AML-193 (cell line): ENCODE data around the gene ECI2.
A peak's percentile ranks its signal among the peaks of the same experiment; 100 is the strongest.

Experiments
- DNase-seq, 2 experiments: peaks; one replicate each; lab custom pipeline; 2025; lab: John Stamatoyannopoulos, UW

The ECI2 gene

GRCh38 chr6:4134841-4135664 lies at the start of gene ECI2:
Gene ECI2, minus strand, starts transcription at chr6:4135575. Its CDS starts 15 bp downstream, at chr6:4135560.
- DNase-seq: peak; percentile 77 to 82

GRCh38 chr6:4180652-4181255 lies 45.4 kb upstream of the ECI2 start:
- DNase-seq: no peak

DNA sequence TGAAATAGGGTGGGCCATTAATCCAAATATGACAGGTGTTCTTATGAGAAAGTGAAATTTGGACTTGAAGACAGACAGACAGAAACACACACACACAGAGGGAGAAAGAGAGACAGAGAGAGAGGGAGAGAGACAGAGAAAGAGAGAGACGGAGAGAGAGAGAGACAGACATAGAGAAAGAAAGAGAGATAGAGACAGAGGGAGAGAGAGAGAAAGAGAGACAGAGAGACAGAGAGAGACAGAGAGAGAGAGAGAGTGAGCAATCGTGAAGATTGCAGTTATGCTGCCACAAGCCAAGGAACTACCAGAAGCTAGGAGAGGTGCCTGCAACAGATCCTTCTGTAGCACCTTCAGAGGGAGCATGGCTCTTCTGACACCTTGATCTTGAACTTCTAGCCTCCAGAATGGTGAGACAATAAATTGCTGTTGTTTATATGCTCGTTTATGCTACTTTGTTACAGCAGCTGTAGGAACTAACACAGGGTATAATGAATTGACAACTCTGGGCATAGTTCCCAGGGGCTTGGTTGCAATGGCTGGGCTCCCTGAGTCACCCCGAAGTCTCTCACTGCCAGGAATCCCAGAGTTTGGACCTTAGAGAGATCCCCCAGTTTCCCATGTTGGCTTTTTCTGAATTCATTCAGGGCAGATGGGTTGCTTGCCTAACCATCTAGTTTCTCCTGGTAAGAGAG lies 44.7 kb upstream of the ECI2 start:
- DNase-seq: no peak

GRCh38 chr6:4178737-4179333 lies 43.5 kb upstream of the ECI2 start:
- DNase-seq: no peak

DNA sequence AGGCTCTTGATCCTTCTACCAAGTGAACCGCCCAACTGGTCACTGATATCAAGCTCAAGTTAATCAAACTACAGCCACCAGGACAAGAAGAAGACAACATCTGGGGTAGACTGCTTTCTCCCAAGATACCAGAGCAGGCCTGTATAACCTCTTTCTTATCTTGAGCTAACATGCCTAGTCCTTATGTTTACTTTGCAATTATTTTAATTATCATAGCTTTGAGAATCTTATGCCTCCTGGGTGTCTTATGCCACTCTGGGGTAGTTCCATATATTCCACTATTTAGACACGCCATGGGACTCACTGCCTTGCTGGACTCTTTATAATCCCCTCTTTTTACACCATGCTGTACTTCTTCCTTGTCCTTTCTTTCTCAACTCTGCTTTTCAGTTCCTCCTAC lies 41.5 kb upstream of the ECI2 start:
- DNase-seq: no peak

GRCh38 chr6:4174042-4174441 lies 38.7 kb upstream of the ECI2 start:
- DNase-seq: no peak

- no peak for DNase-seq
Observed at GRCh38 chr6:4172368-4172767, 37.0 kb upstream of the ECI2 start.

- DNase-seq: no peak
Observed at GRCh38 chr6:4170297-4170696, 34.9 kb upstream of the ECI2 start.

GRCh38 chr6:4169028-4169789 lies 33.8 kb upstream of the ECI2 start:
- no peak for DNase-seq

DNA sequence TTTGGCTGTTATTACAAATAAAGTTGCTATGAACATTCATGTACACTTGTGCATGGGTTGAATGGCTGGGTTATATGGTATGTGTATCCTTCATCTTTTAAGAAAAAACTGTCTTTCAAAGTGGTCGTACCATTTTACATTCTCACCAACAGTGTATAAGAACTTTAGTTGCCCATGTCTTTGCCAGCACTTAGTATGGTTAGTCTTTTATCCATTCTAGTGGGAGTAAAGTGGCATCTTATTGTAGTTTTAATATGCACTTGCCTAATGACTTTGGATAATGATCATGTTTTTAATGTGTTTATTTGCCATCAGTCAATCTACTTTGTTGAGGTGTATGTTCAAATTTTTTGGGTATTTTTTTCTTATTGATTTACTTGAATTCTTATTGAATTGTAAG lies 32.5 kb upstream of the ECI2 start:
- DNase-seq: no peak

DNA sequence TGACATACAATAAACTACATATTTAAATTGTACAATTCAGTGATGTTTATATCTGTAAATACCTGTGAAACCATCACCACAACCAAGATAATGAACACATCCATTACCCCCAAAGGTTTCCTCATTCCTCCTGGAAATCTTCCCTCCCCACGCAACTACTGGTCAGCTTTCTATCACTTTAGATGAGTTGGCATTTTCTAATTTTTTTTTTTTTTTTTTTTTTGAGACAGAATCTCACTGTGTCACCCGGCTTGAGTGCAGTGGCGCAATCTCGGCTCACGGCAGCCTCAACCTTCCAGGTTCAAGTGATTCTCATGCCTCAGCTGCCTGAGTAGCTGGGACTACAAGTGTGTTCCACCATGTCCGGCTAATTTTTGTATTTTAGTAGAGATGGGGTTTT lies 31.7 kb upstream of the ECI2 start:
- no peak for DNase-seq

GRCh38 chr6:4164456-4164855 lies 29.1 kb upstream of the ECI2 start:
- no peak for DNase-seq

GRCh38 chr6:4164117-4164442 lies 28.7 kb upstream of the ECI2 start:
- no peak for DNase-seq

DNA sequence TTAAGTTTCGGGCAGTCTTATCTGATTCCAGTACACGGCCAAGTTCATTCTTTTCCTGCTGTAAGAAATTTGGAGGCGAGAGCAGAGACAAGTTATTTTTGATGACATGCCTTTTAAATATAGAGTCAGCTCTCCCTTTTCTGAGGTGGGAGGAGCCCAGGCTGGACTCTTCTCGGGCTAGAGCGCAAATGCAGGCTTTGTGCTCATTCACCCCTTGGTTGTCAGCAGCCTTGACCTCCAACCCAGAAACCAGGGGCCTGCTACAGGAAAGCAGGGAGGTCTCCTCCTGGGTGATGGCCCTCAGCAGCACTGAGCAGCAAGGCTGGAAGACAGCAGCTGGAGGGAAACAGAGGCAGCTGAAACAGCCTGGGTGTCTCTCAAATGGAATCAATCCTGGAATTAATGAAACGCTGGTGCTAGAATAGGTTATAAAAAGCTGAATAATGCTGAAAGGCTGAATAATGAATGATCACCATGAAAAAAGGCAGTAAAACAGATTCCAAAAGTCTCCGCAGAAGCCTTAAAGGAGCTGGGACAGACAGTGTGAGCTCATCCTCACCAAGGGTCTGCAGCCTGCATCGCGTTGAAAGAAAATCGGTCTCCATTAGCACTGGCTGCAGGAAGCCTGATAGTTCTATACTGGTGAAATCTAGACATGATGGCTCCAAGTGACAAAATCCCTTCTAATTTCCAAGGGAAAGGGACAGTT lies 28.2 kb upstream of the ECI2 start:
- no peak for DNase-seq

DNA sequence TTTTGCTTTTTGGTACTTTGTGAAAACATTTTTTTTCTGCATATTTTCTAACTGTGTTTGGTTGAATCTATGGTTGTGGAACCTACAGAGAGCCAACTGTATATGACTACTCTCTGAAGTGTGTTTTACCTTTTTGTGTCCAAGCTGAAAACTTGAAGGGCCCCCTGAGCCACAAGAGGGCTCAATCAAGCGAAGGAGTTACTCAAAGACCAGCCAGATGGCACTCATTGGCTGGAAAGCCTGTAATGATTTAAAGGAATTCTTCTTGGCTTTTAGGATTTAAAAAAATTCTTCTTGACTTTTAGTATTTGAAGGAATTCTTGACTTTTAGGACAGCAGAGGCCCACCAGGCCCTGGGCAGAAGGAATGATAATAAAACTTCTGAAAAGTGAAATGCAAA lies 27.0 kb upstream of the ECI2 start:
- no peak for DNase-seq

GRCh38 chr6:4159491-4159890 lies 24.1 kb upstream of the ECI2 start:
- DNase-seq: no peak

DNA sequence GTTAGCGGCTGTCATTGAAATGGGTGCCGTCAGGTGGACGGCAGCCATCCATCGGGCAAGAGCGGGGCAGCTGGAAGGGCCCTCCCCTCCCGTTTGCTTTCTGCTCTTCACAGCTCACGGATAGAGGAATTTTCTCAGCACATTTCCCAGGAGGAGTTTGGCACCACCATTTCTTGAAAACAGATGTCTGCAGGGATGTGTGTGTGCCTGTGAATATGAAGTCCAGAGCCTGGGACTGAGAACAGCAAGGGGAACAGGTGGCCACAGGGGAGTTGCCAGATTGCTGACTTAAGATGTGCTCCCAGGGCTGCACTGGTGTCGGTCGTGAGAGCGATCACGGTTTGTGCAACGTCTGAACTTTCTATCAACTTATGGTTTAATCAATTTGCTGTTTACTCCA lies 22.1 kb upstream of the ECI2 start:
- DNase-seq: no peak

DNA sequence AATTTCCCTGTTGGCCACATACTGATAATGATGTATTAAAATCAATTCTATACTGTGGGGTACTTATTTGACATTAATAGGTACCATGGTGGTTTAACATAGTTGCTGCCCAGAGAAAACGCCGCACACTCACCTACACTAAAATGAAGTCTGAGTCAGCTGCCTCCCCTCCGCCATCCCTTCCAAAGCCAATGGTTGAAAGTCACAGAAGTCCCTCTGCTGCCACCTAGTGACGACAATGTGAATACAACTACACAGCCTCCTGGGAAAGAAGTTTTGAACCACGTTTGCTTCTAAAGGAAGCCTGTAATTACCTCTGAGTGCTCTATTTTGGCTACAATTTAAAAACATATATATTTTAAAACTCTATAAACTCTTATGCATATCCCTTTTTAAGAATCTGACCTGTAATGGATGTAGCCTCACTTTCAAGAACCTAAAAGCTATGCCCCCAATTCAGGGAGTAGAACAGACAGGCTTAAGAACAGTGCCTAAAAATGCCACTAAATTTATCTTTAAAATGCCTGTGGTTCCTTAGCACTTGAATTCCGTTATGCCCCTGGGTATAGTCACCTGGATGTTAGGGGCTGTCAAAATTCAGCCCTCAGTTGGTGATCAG lies 20.6 kb upstream of the ECI2 start:
- peak; percentile 82 to 86 for DNase-seq

GRCh38 chr6:4153514-4153985 lies 18.2 kb upstream of the ECI2 start:
- no peak for DNase-seq

- no peak for DNase-seq
Observed at GRCh38 chr6:4145083-4145482, 9.7 kb upstream of the ECI2 start.

DNA sequence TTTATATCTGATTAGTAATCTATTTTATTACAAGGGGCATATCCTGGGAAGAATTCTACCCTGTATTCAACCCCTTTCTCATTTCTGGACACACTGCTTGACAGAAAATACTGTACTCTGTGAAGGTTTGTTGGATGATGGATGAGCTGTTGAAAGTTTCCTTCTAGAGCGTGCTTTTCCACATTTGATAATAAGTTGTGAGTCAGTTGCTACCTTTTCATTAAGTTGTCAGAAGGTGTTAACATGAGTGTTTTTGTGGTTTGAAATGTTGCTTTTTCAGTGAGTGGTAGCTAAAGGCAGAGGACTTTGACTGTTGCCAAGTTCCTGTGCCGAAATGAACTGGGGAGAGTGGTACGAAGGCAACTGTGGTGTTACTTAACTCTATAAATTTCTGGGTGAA lies 3.9 kb upstream of the ECI2 start:
- DNase-seq: no peak
